GM23338 (cell line): ENCODE data around the gene GMPS. TPM values are rescaled to one million over a fixed set of nuclear protein-coding genes. Genes with fewer than 3 reads are reported as not detected.
A peak's percentile ranks its signal among the peaks of the same experiment; 100 is the strongest.

Source experiments
- ATAC-seq: fragments of 200-7000 bp; cut with Tn5 transposase; 3 replicates; pipeline ENCODE4 v1.9.1; 2020
- DNase-seq: peaks from one replicate; pipeline ENCODE4 v3.0.0-alpha.2; 2015; ENCODE audit warnings: low spot score
- H2AFZ ChIP-seq: fragments of 200-600 bp; sonication (generic); 2 replicates; pipeline ENCODE4 v1.8.0; 2016; ENCODE audit warnings: antibody characterized with exemption, mild to moderate bottlenecking, moderate library complexity
- H3F3A ChIP-seq: fragments of 200-600 bp; sonication (generic); replicated peaks from 2 replicates; pipeline ENCODE4 v1.8.0; 2017; ENCODE audit warnings: antibody characterized with exemption, mixed run types, low read depth
- H3K27ac ChIP-seq: fragments of 200-600 bp; sonication (generic); 2 replicates; pipeline ENCODE4 v1.6.1; 2016; ENCODE audit warnings: low read depth
- H3K27me3 ChIP-seq: fragments of 200-600 bp; sonication (generic); 2 replicates; pipeline ENCODE4 v1.8.0; 2016; ENCODE audit warnings: mild to moderate bottlenecking, mixed run types, moderate library complexity; ENCODE audit not compliant: insufficient read depth
- H3K36me3 ChIP-seq: fragments of 200-600 bp; sonication (generic); 2 replicates; pipeline ENCODE4 v1.8.0; 2016; ENCODE audit warnings: mild to moderate bottlenecking; ENCODE audit not compliant: insufficient read depth
- H3K4me1 ChIP-seq: fragments of 200-600 bp; sonication (generic); 2 replicates; pipeline ENCODE4 v1.8.0; 2016; ENCODE audit warnings: mild to moderate bottlenecking, moderate library complexity; ENCODE audit not compliant: insufficient read depth
- H3K4me2 ChIP-seq: fragments of 200-600 bp; sonication (generic); 2 replicates; pipeline ENCODE4 v1.7.1; 2017; ENCODE audit warnings: mixed run types
- H3K4me3 ChIP-seq: fragments of 200-600 bp; sonication (generic); 2 replicates; pipeline ENCODE4 v1.6.1; 2016; ENCODE audit warnings: mixed run types
- H3K79me2 ChIP-seq: fragments of 200-600 bp; sonication (generic); replicated peaks from 2 replicates; pipeline ENCODE4 v1.8.0; 2017; ENCODE audit warnings: mild to moderate bottlenecking; ENCODE audit not compliant: insufficient read depth
- H3K9me2 ChIP-seq: fragments of 200-600 bp; sonication (generic); 2 replicates; pipeline ENCODE4 v1.8.0; 2017; ENCODE audit not compliant: insufficient read depth
- H4K20me1 ChIP-seq: fragments of 200-600 bp; sonication (generic); replicated peaks from 2 replicates; pipeline ENCODE4 v1.8.0; 2017; ENCODE audit warnings: mild to moderate bottlenecking; ENCODE audit not compliant: insufficient read depth
- H3K27ac Mint-ChIP-seq: 2 replicates; pipeline ENCODE4 v1.8.0; 2020; ENCODE audit warnings: inconsistent platforms, mild to moderate bottlenecking, moderate library complexity, mixed read lengths
- H3K27me3 Mint-ChIP-seq: 3 replicates; pipeline ENCODE4 v1.8.0; 2022; ENCODE audit warnings: low read depth, mild to moderate bottlenecking, moderate library complexity, mixed read lengths, inconsistent platforms; ENCODE audit not compliant: insufficient read depth, poor library complexity
- H3K36me3 Mint-ChIP-seq: 3 replicates; pipeline ENCODE4 v1.8.0; 2021; ENCODE audit warnings: low read depth, mild to moderate bottlenecking, inconsistent platforms, moderate library complexity, mixed read lengths
- H3K4me1 Mint-ChIP-seq: 3 replicates; pipeline ENCODE4 v1.8.0; 2020; ENCODE audit warnings: mild to moderate bottlenecking, inconsistent platforms, mixed read lengths
- H3K4me3 Mint-ChIP-seq: 3 replicates; pipeline ENCODE4 v1.8.0; 2021; ENCODE audit warnings: moderate library complexity, mild to moderate bottlenecking, inconsistent platforms, mixed read lengths
- H3K9me3 Mint-ChIP-seq: 3 replicates; pipeline ENCODE4 v1.8.0; 2020; ENCODE audit warnings: moderate library complexity, mild to moderate bottlenecking, inconsistent platforms, mixed read lengths
- CREB1 ChIP-seq: fragments of 250-450 bp; sonication (Bioruptor Pico); IDR thresholded peaks from 2 replicates; pipeline ENCODE4 v1.5.0; 2020; ENCODE audit warnings: low read depth, mild to moderate bottlenecking, moderate library complexity
- JUNB ChIP-seq: IDR thresholded peaks from one replicate; pipeline ENCODE4 v1.6.1; 2016; ENCODE audit warnings: antibody characterized with exemption; ENCODE audit not compliant: unreplicated experiment
- POLR2AphosphoS5 ChIP-seq: IDR thresholded peaks from 2 replicates; pipeline ENCODE4 v1.6.1; 2016; ENCODE audit warnings: antibody characterized with exemption, low read depth
- ZNF331 ChIP-seq: fragments of 250-450 bp; sonication (Bioruptor Pico); IDR thresholded peaks from 2 replicates; pipeline ENCODE4 v1.5.0; 2020; ENCODE audit warnings: low read depth, mild to moderate bottlenecking, moderate library complexity
- polyA plus RNA-seq: library from polyadenylated mRNA; unstranded; fragments of >200 nt; fragmentation: Nextera tagmentation; extraction: Ambion mirVana; gene quantifications from 2 replicates; pipeline ENCODE4 v1.2.1, GENCODE V29; 2016
- total RNA-seq: library from RNA; depleted of rRNA; stranded (reverse); fragments of >200 nt; shearing (Covaris generic); gene quantifications from 2 replicates; pipeline ENCODE4 v1.2.3, GENCODE V29; 2014
- TF ChIP-seq, protein P1 (sequence below), 2 experiments: fragments of 200-600 bp in 1 of 2; sonication (generic) in 1 of 2; conservative IDR thresholded peaks; 2 replicates each; pipeline versions ENCODE4 v1.5.1 to v1.6.1; 2016 to 2017; ENCODE audit warnings: antibody characterized with exemption in 2 of 2, low read depth in 2 of 2, mild to moderate bottlenecking in 2 of 2, moderate library complexity in 1 of 2

Gene GMPS
- total and polyA plus RNA-seq, 2 experiments from 2014 or later: 72.0 to 145 TPM

DNA sequence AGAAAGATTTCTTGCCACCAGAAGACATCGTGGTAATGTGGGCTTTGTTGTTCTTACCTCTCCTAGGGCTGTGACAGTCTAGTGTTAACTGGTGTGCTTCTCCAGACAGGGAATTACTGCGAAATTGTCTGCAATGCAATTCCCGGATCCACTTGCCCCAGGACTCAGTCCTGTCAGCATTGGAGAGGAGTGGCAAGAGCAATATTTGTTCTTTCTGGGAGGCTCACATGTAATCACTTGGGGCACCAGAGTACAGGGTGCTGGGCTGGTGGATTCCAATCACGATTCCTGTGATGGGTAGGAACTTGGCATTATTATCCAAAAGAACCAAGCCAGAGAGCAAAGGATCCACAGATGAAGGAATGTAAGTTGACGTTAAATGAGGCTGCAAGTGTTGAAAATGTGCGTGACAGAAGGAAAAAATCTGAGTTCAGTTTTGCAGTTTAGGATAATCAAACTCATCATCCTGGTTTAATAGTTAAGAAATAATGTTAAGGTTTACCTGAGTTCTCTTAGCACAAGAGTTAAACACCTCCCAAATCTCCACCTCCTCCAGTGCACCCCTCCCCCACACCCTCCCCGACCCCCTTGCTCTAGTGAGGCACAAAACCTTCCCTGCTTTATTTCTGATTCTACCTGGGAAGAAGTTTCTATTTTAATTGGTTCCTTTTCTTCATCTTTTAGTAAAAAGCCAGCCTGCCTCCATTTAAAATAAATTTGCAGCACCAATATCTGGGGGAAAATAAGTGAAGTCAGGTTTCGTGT lies 79.2 kb downstream of the GMPS start:
- Histone ChIP-seq H3F3A (no peaks in the 10 kb centered on the region), H2AFZ (no peak overlapping the region), H3K4me1 (peaks cover 15% of the 10 kb centered on the region)

GRCh38 chr3:155956508-155957411 lies 86.3 kb downstream of the GMPS start:
- Histone ChIP-seq H3K4me1 (no peaks in the 10 kb centered on the region), H3K36me3 (no peaks in the 10 kb centered on the region), H3K4me2 (no peak overlapping the region), H2AFZ (no peak overlapping the region), H4K20me1 (no peaks in the 10 kb centered on the region), H3K27ac (no peak overlapping the region), H3K9me2 (no peaks in the 10 kb centered on the region), H3K79me2 (no peaks in the 10 kb centered on the region), H3F3A (no peaks in the 10 kb centered on the region), H3K4me3 (no peak overlapping the region), H3K27me3 (no peaks in the 10 kb centered on the region)
- Mint-ChIP-seq H3K4me1 (no peaks in the 10 kb centered on the region; the same call in 2 of the 3 replicates), H3K4me3 (no peak overlapping the region), H3K27me3 (no peaks in the 10 kb centered on the region), H3K9me3 (peaks cover 7% of the 10 kb centered on the region; the same call in 2 of the 3 replicates), H3K36me3 (peaks cover 12% of the 10 kb centered on the region; the same call in 2 of the 3 replicates), H3K27ac (no peak overlapping the region)
- ATAC-seq: no peak
- TF ChIP-seq ZNF331 (CRISPR knock-in tag): no peak
- TF ChIP-seq, protein P1, sequence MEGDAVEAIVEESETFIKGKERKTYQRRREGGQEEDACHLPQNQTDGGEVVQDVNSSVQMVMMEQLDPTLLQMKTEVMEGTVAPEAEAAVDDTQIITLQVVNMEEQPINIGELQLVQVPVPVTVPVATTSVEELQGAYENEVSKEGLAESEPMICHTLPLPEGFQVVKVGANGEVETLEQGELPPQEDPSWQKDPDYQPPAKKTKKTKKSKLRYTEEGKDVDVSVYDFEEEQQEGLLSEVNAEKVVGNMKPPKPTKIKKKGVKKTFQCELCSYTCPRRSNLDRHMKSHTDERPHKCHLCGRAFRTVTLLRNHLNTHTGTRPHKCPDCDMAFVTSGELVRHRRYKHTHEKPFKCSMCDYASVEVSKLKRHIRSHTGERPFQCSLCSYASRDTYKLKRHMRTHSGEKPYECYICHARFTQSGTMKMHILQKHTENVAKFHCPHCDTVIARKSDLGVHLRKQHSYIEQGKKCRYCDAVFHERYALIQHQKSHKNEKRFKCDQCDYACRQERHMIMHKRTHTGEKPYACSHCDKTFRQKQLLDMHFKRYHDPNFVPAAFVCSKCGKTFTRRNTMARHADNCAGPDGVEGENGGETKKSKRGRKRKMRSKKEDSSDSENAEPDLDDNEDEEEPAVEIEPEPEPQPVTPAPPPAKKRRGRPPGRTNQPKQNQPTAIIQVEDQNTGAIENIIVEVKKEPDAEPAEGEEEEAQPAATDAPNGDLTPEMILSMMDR (conservative IDR thresholded peaks at IDR 0.05; ENCODE audit: low read depth in 2 of 2): 0 out of 4 replicates have a peak, but pooled peaks of 1 of the 2 experiments have one; percentile 13
- DNase-seq: no peak

More for the DNA sequence above, 79.2 kb downstream of the GMPS start:
- Histone ChIP-seq H3K9me2 (no peaks in the 10 kb centered on the region), H3K27me3 (no peaks in the 10 kb centered on the region), H3K79me2 (no peaks in the 10 kb centered on the region), H3K36me3 (no peaks in the 10 kb centered on the region), H3K4me2 (peak overlapping the region; percentile 41; the same call in 1 of the 2 replicates), H3K4me3 (no peak overlapping the region), H3K27ac (no peak overlapping the region), H4K20me1 (no peaks in the 10 kb centered on the region; the same call in 1 of the 2 replicates)
- H3K4me3 Mint-ChIP-seq: no peak overlapping the region
- TF ChIP-seq, protein P1 (conservative IDR thresholded peaks at IDR 0.05; ENCODE audit: low read depth in 2 of 2): no peak
- TF ChIP-seq POLR2AphosphoS5 (no peak), JUNB (no peak), CREB1 (CRISPR knock-in tag) (no peak)
- H3K27ac Mint-ChIP-seq: peak overlapping the region; percentile 73
- H3K9me3 Mint-ChIP-seq: no peaks in the 10 kb centered on the region
- H3K4me1 Mint-ChIP-seq: peaks cover 19% of the 10 kb centered on the region
- DNase-seq (no peak), ATAC-seq (peak; percentile 51)
- peaks cover 3% of the 10 kb centered on the region; the same call in 2 of the 3 replicates for H3K36me3 Mint-ChIP-seq
- H3K27me3 Mint-ChIP-seq: no peaks in the 10 kb centered on the region
